GM19099 (cell line): ENCODE data around the gene PTPRO.

Source experiments
- POLR2A ChIP-seq: IDR thresholded peaks from 3 replicates; pipeline ENCODE4 v1.6.1; 2011; ENCODE audit warnings: low read depth; ENCODE audit not compliant: insufficient read length; ENCODE audit errors: extremely low read depth

Gene PTPRO

DNA sequence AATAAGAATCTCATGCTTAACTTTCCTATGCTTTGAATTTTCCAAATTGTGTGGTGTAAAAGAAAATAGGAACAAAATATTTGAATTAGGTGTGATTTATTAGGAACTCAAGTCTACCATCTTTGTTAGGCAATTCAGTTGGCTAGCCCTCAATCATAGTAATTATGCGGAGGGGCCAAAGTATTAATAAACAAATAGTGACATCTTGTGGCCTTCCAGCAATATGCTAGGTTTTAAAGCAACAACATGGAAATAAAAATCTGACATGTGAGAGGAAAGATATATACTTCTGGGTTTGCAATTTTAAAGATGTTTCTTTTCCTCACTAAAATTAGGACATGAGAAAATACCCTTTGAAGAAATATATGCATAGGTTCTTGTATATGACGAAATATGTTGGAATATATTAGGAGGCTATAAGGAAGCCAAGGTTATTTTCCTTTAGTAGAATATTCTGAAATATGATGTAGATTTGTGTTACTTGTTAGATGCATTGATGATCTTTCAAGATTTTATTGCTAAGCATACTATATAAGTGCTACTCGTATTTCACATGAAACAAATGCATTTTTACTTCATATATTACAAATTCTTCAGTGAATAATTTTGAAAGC, 200.4 kb downstream of the PTPRO start:
- TF ChIP-seq POLR2A = no peak

GRCh38 chr12:15525441-15525840, 203.1 kb downstream of the PTPRO start:
- no peak for TF ChIP-seq POLR2A

DNA sequence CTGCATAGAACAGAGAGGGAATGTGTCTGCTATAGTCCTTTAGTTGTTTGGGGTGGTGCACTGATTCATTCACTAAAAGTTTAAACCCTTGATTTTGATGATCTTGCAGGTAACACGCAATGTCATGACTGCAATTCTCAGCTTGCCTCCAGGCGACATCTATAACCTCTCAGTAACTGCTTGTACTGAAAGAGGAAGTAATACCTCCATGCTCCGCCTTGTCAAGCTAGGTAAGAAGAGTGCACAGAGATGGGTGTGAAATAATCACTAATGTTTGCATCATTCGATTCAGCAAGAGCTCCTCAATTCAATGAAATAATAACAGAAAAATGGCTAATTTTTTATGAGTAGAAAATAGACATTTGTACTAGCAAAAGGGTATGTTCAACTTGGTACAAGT, 203.7 kb downstream of the PTPRO start:
- TF ChIP-seq POLR2A = no peak

- no peak for TF ChIP-seq POLR2A
Observed at GRCh38 chr12:15527201-15528080, 205.1 kb downstream of the PTPRO start.

- TF ChIP-seq POLR2A = no peak
Observed at GRCh38 chr12:15528666-15529065, 206.4 kb downstream of the PTPRO start.

DNA sequence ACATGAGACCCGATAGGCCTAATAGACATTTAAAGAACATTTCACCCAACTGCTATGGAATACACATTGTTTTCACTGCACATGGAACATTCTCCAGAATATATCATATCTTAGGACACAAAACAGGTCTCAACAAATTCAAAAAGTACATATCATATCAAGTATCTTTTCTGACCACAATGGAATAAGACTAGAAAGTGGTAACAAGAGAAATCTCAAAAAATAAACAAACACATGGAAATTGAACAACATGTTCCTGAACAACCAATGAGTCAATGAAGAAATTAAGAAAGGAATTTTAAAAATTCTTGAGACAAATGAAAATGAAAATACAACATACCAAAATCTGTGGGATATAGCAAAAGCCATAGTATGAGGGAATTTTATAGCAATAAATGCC, 208.1 kb downstream of the PTPRO start:
- TF ChIP-seq POLR2A = no peak

DNA sequence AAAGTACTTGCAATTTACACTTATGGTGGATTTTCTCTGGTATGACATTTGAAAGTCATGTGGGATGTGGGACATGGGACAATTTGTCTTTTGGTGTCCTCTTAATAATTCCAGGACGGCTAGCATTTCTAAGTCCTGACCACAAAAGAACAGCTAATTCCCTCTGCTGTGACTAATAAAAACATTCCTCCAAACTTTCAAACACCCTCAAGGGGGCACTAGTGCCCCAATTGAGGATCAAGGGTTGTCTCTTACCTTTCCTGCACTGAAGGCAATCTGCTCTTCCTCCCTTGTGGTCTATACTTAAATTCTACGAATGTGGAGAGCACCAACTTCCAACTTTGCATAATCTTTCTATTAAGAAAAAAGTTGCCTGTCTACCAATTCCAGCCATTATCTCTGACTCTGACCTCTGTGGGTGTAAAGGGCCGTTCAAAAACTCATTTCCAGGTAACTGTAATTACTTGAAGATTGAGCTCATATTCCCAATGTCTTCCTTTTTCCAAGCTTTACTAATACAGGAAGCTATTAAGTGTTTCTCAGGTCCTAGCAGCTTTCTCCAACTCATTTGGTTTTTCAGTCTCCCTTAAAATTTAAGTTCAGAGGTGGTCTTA, 210.2 kb downstream of the PTPRO start:
- no peak for TF ChIP-seq POLR2A

- no peak for TF ChIP-seq POLR2A
Observed at GRCh38 chr12:15534322-15534721, 212.0 kb downstream of the PTPRO start.

GRCh38 chr12:15534874-15535273, 212.6 kb downstream of the PTPRO start:
- no peak for TF ChIP-seq POLR2A

GRCh38 chr12:15535352-15535781, 213.1 kb downstream of the PTPRO start:
- TF ChIP-seq POLR2A = no peak

- no peak for TF ChIP-seq POLR2A
Observed at GRCh38 chr12:15536446-15536845, 214.1 kb downstream of the PTPRO start.

GRCh38 chr12:15538881-15539280, 216.6 kb downstream of the PTPRO start:
- no peak for TF ChIP-seq POLR2A

- no peak for TF ChIP-seq POLR2A
Observed at GRCh38 chr12:15540005-15540404, 217.7 kb downstream of the PTPRO start.

DNA sequence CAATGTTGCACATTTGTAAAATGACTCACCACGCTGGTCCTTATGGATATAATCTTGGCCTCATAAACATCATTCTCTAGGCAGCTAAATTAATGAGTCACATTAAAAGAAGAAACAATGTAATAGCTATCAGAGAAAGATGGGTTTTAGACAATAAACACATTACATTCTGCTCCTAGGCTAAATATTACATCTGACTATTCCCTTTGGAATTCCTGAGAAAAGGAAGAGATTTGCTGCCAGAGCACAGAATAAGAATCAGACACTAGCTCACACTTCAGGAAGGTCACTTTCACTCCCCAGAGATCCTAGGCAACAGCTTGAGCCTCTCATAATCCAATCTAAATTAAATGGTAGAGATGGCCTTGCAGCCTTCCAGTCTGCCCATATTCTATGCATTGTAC, 218.2 kb downstream of the PTPRO start:
- no peak for TF ChIP-seq POLR2A

GRCh38 chr12:15541996-15542631, 219.8 kb downstream of the PTPRO start:
- no peak for TF ChIP-seq POLR2A
